H1 (cell line): ENCODE measurements around the gene RIPK4. TPM values are rescaled to one million over a fixed set of nuclear protein-coding genes. Genes with fewer than 3 reads are reported as not detected.

ENCODE experiments used
- CTCF ChIA-PET: fragments of 300-600 bp; sonication (Branson Sonifier 250); formaldehyde crosslinking; loops from one replicate; lab custom pipeline; 2021; ENCODE audit not compliant: partially characterized antibody; lab: Charles Lee
- POLR2A ChIA-PET: fragments of 300-600 bp; sonication (Branson Sonifier 250); formaldehyde crosslinking; loops from one replicate; lab custom pipeline; 2021; ENCODE audit warnings: inconsistent platforms; ENCODE audit not compliant: partially characterized antibody; lab: Charles Lee
- DNase-seq, 2 experiments: peaks; one replicate each; pipeline versions ENCODE4 v3.0.0 to v3.0.0-alpha.2; 2010 to 2022; ENCODE audit warnings: low spot score in 2 of 2, low read depth in 1 of 2, mixed read lengths in 1 of 2
- FAIRE-seq: peaks from 2 replicates; lab custom pipeline; 2011; peaks lifted over from hg19 to GRCh38; lab: Jason Lieb, UNC
- H2AFZ ChIP-seq: 2 replicates; pipeline ENCODE4 v1.8.1; 2012; ENCODE audit warnings: low read length, inconsistent platforms
- H2AK5ac ChIP-seq: 2 replicates; pipeline ENCODE4 v1.6.1; 2013; ENCODE audit warnings: low read depth, low read length
- H2BK120ac ChIP-seq: replicated peaks from 2 replicates; pipeline ENCODE3; 2013; ENCODE audit warnings: low read depth, low read length, inconsistent platforms
- H2BK12ac ChIP-seq: 2 replicates; pipeline ENCODE4 v1.6.1; 2013; ENCODE audit warnings: low read depth, low read length
- H2BK15ac ChIP-seq: 2 replicates; pipeline ENCODE4 v1.6.1; 2013; ENCODE audit warnings: low read length
- H2BK20ac ChIP-seq: 2 replicates; pipeline ENCODE4 v1.6.1; 2013; ENCODE audit warnings: low read length
- H2BK5ac ChIP-seq: 2 replicates; pipeline ENCODE4 v1.6.1; 2013; ENCODE audit warnings: low read depth, low read length
- H3K14ac ChIP-seq: 2 replicates; pipeline ENCODE4 v1.6.1; 2013; ENCODE audit warnings: inconsistent platforms; ENCODE audit not compliant: insufficient read length
- H3K18ac ChIP-seq: 2 replicates; pipeline ENCODE4 v1.6.1; 2013; ENCODE audit warnings: low read length; ENCODE audit errors: extremely low read depth
- H3K23ac ChIP-seq: 2 replicates; pipeline ENCODE4 v1.6.1; 2013; ENCODE audit warnings: inconsistent platforms; ENCODE audit not compliant: insufficient read length
- H3K23me2 ChIP-seq: 2 replicates; pipeline ENCODE4 v1.6.1; 2013; ENCODE audit warnings: low read depth, low read length
- H3K27ac ChIP-seq: 2 replicates; pipeline ENCODE4 v1.6.1; 2011; ENCODE audit warnings: low read depth, low read length, inconsistent platforms
- H3K27me3 ChIP-seq, 4 experiments: replicated peaks in 1 of 4; 1 replicate in 1 of 4; 2 replicates in 3 of 4; pipeline versions ENCODE4 v1.6.1 to v1.8.1; 2011 to 2013; ENCODE audit warnings: low read length in 3 of 4, mild to moderate bottlenecking in 3 of 4, inconsistent platforms in 2 of 4, mixed read lengths in 2 of 4, moderate library complexity in 1 of 4; ENCODE audit not compliant: control insufficient read depth in 3 of 4, insufficient read depth in 3 of 4; ENCODE audit errors: extremely low read depth in 1 of 4
- H3K36me3 ChIP-seq, 4 experiments: 2 replicates each; pipeline versions ENCODE4 v1.6.1 to v1.8.1; 2011 to 2013; ENCODE audit warnings: mild to moderate bottlenecking in 4 of 4, low read length in 3 of 4, moderate library complexity in 2 of 4, control low read depth in 1 of 4, inconsistent platforms in 1 of 4; ENCODE audit not compliant: insufficient read depth in 4 of 4, control insufficient read depth in 2 of 4
- H3K4ac ChIP-seq: replicated peaks from 2 replicates; pipeline ENCODE3; 2013; ENCODE audit warnings: low read length, low read depth, mixed read lengths, inconsistent platforms; ENCODE audit not compliant: insufficient read length
- H3K4me1 ChIP-seq, 4 experiments: replicated peaks in 1 of 4; 1 replicate in 1 of 4; 2 replicates in 3 of 4; pipeline versions ENCODE4 v1.6.1 to v1.8.1; 2011 to 2013; ENCODE audit warnings: low read length in 3 of 4, inconsistent platforms in 2 of 4, mixed read lengths in 1 of 4; ENCODE audit not compliant: insufficient read depth in 4 of 4, control insufficient read depth in 3 of 4
- H3K4me2 ChIP-seq, 2 experiments: 2 replicates each; pipeline versions ENCODE4 v1.6.1 to v1.8.1; 2011 to 2013; ENCODE audit warnings: low read depth in 2 of 2, low read length in 2 of 2, control low read depth in 1 of 2, inconsistent platforms in 1 of 2, mild to moderate bottlenecking in 1 of 2; ENCODE audit not compliant: insufficient read depth in 1 of 2
- H3K4me3 ChIP-seq, 4 experiments: fragments of 200-600, 300-600 bp in 1 of 4; sonication (generic), shearing (Covaris generic), sonication (Bioruptor Twin) in 1 of 4; 2 replicates each; pipeline versions ENCODE4 v1.5.1 to v1.8.1; 2011 to 2016; ENCODE audit warnings: low read length in 4 of 4, low read depth in 3 of 4, control low read depth in 2 of 4, inconsistent platforms in 2 of 4, mild to moderate bottlenecking in 2 of 4, mixed read lengths in 1 of 4, moderate library complexity in 1 of 4; ENCODE audit not compliant: insufficient read depth in 2 of 4; ENCODE audit errors: extremely low read depth in 1 of 4
- H3K56ac ChIP-seq: replicated peaks from 2 replicates; pipeline ENCODE3; 2013; ENCODE audit warnings: low read depth, mild to moderate bottlenecking, mixed read lengths, low read length, inconsistent platforms; ENCODE audit not compliant: insufficient read length
- H3K79me1 ChIP-seq: 2 replicates; pipeline ENCODE4 v1.6.1; 2013; ENCODE audit warnings: low read depth, low read length, control low read depth
- H3K79me2 ChIP-seq, 2 experiments: 2 replicates each; pipeline versions ENCODE4 v1.6.1 to v1.8.1; 2012 to 2013; ENCODE audit warnings: low read length in 2 of 2, mild to moderate bottlenecking in 2 of 2, inconsistent platforms in 1 of 2; ENCODE audit not compliant: insufficient read depth in 2 of 2, control insufficient read depth in 1 of 2
- H3K9ac ChIP-seq, 4 experiments: replicated peaks in 1 of 4; 1 replicate in 1 of 4; 2 replicates in 3 of 4; pipeline versions ENCODE4 v1.6.1 to v1.8.1; 2011 to 2013; ENCODE audit warnings: low read depth in 3 of 4, low read length in 3 of 4, control low read depth in 2 of 4, mild to moderate bottlenecking in 2 of 4, moderate library complexity in 2 of 4, inconsistent platforms in 1 of 4; ENCODE audit errors: extremely low read depth in 1 of 4
- H3K9me3 ChIP-seq, 2 experiments: 2 replicates each; pipeline versions ENCODE4 v1.6.1 to v1.8.1; 2012 to 2013; ENCODE audit warnings: mild to moderate bottlenecking in 2 of 2, moderate library complexity in 2 of 2, control low read depth in 1 of 2, inconsistent platforms in 1 of 2, low read depth in 1 of 2, low read length in 1 of 2, mixed read lengths in 1 of 2; ENCODE audit not compliant: insufficient read depth in 2 of 2
- H4K20me1 ChIP-seq, 2 experiments: replicated peaks in 1 of 2; 2 replicates each; pipeline versions ENCODE3 to v1.8.1; 2011 to 2013; ENCODE audit warnings: inconsistent platforms in 2 of 2, low read length in 2 of 2, mild to moderate bottlenecking in 1 of 2; ENCODE audit not compliant: insufficient read depth in 2 of 2, control insufficient read depth in 1 of 2
- H4K5ac ChIP-seq: 2 replicates; pipeline ENCODE4 v1.6.1; 2013; ENCODE audit warnings: low read length, low read depth, mixed read lengths, inconsistent platforms; ENCODE audit not compliant: insufficient read length
- H4K8ac ChIP-seq: 2 replicates; pipeline ENCODE4 v1.8.0; 2013; ENCODE audit warnings: mild to moderate bottlenecking, moderate library complexity, low read length, inconsistent platforms; ENCODE audit not compliant: insufficient read depth; ENCODE audit errors: extremely low read depth
- H4K91ac ChIP-seq: replicated peaks from 2 replicates; pipeline ENCODE3; 2013; ENCODE audit warnings: low read length, mixed read lengths, inconsistent platforms; ENCODE audit not compliant: insufficient read length
- CHD1 ChIP-seq: IDR thresholded peaks from 2 replicates; pipeline ENCODE4 v1.6.1; 2012; ENCODE audit warnings: low read depth, low read length, improper control_type of control experiment
- GABPA ChIP-seq: IDR thresholded peaks from 2 replicates; pipeline ENCODE4 v1.6.1; 2011; ENCODE audit warnings: mild to moderate bottlenecking, low read length, moderate library complexity, borderline replicate concordance; ENCODE audit not compliant: insufficient read depth
- HDAC6 ChIP-seq: IDR thresholded peaks from one replicate; pipeline ENCODE4 v1.7.1; 2012; ENCODE audit warnings: low read depth, mild to moderate bottlenecking, inconsistent platforms, low read length, moderate library complexity
- JUN ChIP-seq: IDR thresholded peaks from 2 replicates; pipeline ENCODE4 v1.6.1; 2011; ENCODE audit warnings: low read depth, mild to moderate bottlenecking, improper control_type of control experiment, low read length
- NANOG ChIP-seq: IDR thresholded peaks from 2 replicates; pipeline ENCODE4 v1.6.1; 2011; ENCODE audit warnings: low read length, low read depth, mild to moderate bottlenecking, inconsistent platforms; ENCODE audit not compliant: insufficient read depth, poor library complexity, severe bottlenecking
- POU5F1 ChIP-seq: IDR thresholded peaks from 2 replicates; pipeline ENCODE4 v1.6.1; 2011; ENCODE audit warnings: low read depth, mild to moderate bottlenecking, low read length, moderate library complexity
- TBP ChIP-seq: IDR thresholded peaks from 2 replicates; pipeline ENCODE4 v1.6.1; 2011; ENCODE audit warnings: low read depth, low read length, improper control_type of control experiment
- WGBS, 2 experiments: shearing (Covaris generic) in 1 of 2; methylation state at CpG; one replicate each; pipeline versions ENCODE4 v1.1.6 to v1.1.7; 2013 to 2015; ENCODE audit warnings: low lambda C conversion rate in 2 of 2, mixed read lengths in 2 of 2, inconsistent platforms in 1 of 2, low coverage in 1 of 2, missing lambda C conversion rate in 1 of 2; ENCODE audit not compliant: insufficient replicate concordance in 2 of 2, insufficient coverage in 1 of 2, insufficient read length in 1 of 2; ENCODE audit errors: extremely low coverage in 1 of 2, missing lambda C conversion rate in 1 of 2; 5-methylcytosine and 5-hydroxymethylcytosine counted together
- polyA plus RNA-seq, 7 experiments: library from polyadenylated mRNA; depleted of rRNA in 3 of 7; stranded (reverse) in 5 of 7; unstranded in 2 of 7; fragments of >200 nt in 5 of 7; fragments of 200-250 nt in 2 of 7; gene quantifications; 1 replicate in 5 of 7; 2 replicates in 1 of 7; 4 replicates in 1 of 7; pipeline versions ENCODE4 v1.2.1 to v1.2.3, GENCODE V29; 2011 to 2013; ENCODE audit warnings: missing spikeins in 2 of 7, mixed read lengths in 2 of 7
- total RNA-seq: library from RNA; stranded (reverse); fragmentation: NEBNext Ultra II Directional; extraction: Animal tissue kit (Norgen Biotek cat#: 25700); gene quantifications from 2 replicates; pipeline ENCODE4 v1.2.1, GENCODE V29; 2021

The RIPK4 gene
- total and polyA plus RNA-seq, 2 of the 8 experiments (the other 6 are each of a cell fraction or from before 2014, with no cell fraction given): 2.7 to 5.6 TPM

- peaks cover 15 to 20% of the 10 kb centered on the region in 2 experiments for H3K9me3 ChIP-seq
- H3K4me3 ChIP-seq: no peak overlapping the region
- no peak overlapping the region for H2BK120ac ChIP-seq
- H2BK12ac ChIP-seq: no peak overlapping the region
- H3K27ac ChIP-seq: no peak overlapping the region
- no peak for FAIRE-seq
- no peak overlapping the region for H2BK15ac ChIP-seq
- H3K4me1 ChIP-seq: no peaks in the 10 kb centered on the region
- no peak overlapping the region for H2BK20ac ChIP-seq
- H3K4ac ChIP-seq: no peak overlapping the region
- H4K8ac ChIP-seq: no peak overlapping the region
- H3K23ac ChIP-seq: no peak overlapping the region
- POLR2A ChIA-PET: interaction anchor here (0.8 kb wide), 1 partner anchor 120 kb away, joined by 3 read pairs; no protein-coding TSS in a partner anchor
- no peak overlapping the region for H2AFZ ChIP-seq
- no peak overlapping the region for H3K9ac ChIP-seq
- no peaks in the 10 kb centered on the region for H3K27me3 ChIP-seq
- no peaks in the 10 kb centered on the region for H3K79me1 ChIP-seq
- WGBS, 2 experiments: 79% methylated on average over 2 of the region's 2 CpGs; no CpG with 5 or more reads in 1 of the 2 experiments
- no peak overlapping the region for H3K18ac ChIP-seq
- CTCF ChIA-PET: interaction anchor here (1.4 kb wide), 1 partner anchor 124 kb away, joined by 3 read pairs; no protein-coding TSS in a partner anchor
- no peak overlapping the region for H3K56ac ChIP-seq
- H3K14ac ChIP-seq: no peak overlapping the region
- H2AK5ac ChIP-seq: no peak overlapping the region
- H4K5ac ChIP-seq: no peak overlapping the region
- no peaks in the 10 kb centered on the region for H3K79me2 ChIP-seq
- H2BK5ac ChIP-seq: no peak overlapping the region
- TF ChIP-seq JUN (no peak), CHD1 (no peak), TBP (no peak), POU5F1 (no peak), GABPA (no peak), NANOG (no peak), HDAC6 (no peak)
- no peaks in the 10 kb centered on the region for H3K23me2 ChIP-seq
- H3K4me2 ChIP-seq: no peak overlapping the region
- H3K36me3 ChIP-seq: peaks cover 5 to 11% (median 10%) of the 10 kb centered on the region in 4 experiments; a peak in 6 of 8 replicates
- no peak overlapping the region for H4K91ac ChIP-seq
- peaks cover 0 to 4% of the 10 kb centered on the region in 2 experiments for H4K20me1 ChIP-seq
- DNase-seq: no peak
Measured at GRCh38 chr21:41736423-41736822, 30.4 kb downstream of the RIPK4 start.
